ENCODE measurements around the gene ABCB1.

The ABCB1 gene

DNA sequence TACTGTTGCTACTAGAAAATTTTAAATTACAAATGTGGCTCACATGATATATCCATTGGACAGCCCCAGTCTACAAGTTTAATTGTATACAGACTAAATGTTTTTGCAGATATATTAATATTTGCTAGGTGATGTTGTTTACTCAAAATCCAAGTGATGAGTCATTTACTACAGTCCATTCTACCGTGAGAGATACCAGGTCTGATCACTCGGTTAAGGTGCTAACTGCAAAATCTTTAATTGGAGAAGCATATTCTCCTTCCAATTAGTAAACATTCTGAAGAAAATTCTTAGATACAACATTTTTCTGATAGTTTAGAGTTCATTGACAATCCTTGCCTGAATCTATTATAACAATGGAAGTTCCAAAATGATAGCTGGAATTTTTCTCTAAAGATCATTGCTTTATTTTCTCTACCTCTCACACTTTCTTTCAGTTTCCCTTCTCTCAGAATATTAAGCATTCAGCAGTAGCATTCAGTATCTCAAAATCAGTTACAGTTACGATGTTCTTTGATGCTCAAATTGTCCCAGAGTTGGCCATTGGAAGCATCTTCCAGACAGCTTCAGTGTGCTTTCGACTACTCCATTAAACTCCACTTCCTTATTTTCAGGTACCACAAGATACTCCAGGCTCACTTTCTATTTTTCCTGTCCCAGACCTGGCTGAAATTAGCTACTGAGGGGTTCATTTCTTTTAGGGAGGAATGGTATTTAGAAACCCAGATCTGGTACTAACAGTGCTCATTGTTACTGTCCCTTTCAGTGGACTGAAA, 2.3 kb downstream of the ABCB1 start:
- no peak for DNase-seq (ENCODE audit: low read depth)
- no peak overlapping the region for H3K4me3 ChIP-seq (ENCODE audit: control insufficient read depth, low read depth, low read length)

GRCh38 chr7:87596696-87597095, 4.0 kb downstream of the ABCB1 start:
- H3K4me3 ChIP-seq (ENCODE audit: control insufficient read depth, low read depth, low read length) = no peak overlapping the region
- no peak for DNase-seq (ENCODE audit: low read depth)
- TF ChIP-seq, protein P1, sequence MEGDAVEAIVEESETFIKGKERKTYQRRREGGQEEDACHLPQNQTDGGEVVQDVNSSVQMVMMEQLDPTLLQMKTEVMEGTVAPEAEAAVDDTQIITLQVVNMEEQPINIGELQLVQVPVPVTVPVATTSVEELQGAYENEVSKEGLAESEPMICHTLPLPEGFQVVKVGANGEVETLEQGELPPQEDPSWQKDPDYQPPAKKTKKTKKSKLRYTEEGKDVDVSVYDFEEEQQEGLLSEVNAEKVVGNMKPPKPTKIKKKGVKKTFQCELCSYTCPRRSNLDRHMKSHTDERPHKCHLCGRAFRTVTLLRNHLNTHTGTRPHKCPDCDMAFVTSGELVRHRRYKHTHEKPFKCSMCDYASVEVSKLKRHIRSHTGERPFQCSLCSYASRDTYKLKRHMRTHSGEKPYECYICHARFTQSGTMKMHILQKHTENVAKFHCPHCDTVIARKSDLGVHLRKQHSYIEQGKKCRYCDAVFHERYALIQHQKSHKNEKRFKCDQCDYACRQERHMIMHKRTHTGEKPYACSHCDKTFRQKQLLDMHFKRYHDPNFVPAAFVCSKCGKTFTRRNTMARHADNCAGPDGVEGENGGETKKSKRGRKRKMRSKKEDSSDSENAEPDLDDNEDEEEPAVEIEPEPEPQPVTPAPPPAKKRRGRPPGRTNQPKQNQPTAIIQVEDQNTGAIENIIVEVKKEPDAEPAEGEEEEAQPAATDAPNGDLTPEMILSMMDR (conservative IDR thresholded peaks at IDR 0.05; ENCODE audit: control insufficient read depth, insufficient read depth, low read depth, low read length) = no peak

More for the DNA sequence above, 2.3 kb downstream of the ABCB1 start:
- TF ChIP-seq, protein P1 (conservative IDR thresholded peaks at IDR 0.05; ENCODE audit: control insufficient read depth, insufficient read depth, low read depth, low read length) = no peak

- TF ChIP-seq, protein P1 (conservative IDR thresholded peaks at IDR 0.05; ENCODE audit: control insufficient read depth, insufficient read depth, low read depth, low read length) = no peak
- no peak overlapping the region for H3K4me3 ChIP-seq (ENCODE audit: control insufficient read depth, low read depth, low read length)
- DNase-seq (ENCODE audit: low read depth) = no peak
Observed at GRCh38 chr7:87596136-87596535, 4.5 kb downstream of the ABCB1 start.

- TF ChIP-seq, protein P1 (conservative IDR thresholded peaks at IDR 0.05; ENCODE audit: control insufficient read depth, insufficient read depth, low read depth, low read length) = no peak
- no peak for DNase-seq (ENCODE audit: low read depth)
- H3K4me3 ChIP-seq (ENCODE audit: control insufficient read depth, low read depth, low read length) = no peak overlapping the region
Observed at GRCh38 chr7:87592300-87592699, 8.4 kb downstream of the ABCB1 start.

DNA sequence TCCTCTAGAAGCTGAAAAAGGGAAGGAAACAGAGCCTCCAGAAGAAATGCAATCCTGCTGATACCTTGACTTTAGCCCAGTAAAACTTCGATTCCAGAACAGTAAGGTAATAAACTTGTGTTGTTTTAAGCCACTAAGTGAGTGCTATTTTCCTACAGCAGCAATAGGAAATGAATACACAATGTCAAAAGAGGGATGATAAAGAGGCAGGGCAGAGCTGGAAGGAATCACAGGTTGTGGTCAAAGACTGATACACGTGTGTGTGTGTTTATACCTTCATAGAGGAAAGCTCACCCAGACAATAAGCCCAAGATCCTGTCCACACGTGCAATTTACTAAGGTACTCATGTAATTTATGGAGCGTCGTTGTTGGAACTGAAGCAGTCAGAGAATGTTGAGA, 9.5 kb downstream of the ABCB1 start:
- TF ChIP-seq, protein P1 (conservative IDR thresholded peaks at IDR 0.05; ENCODE audit: control insufficient read depth, insufficient read depth, low read depth, low read length) = no peak
- no peak overlapping the region for H3K4me3 ChIP-seq (ENCODE audit: control insufficient read depth, low read depth, low read length)
- DNase-seq (ENCODE audit: low read depth) = no peak

GRCh38 chr7:87590578-87590977, 10.1 kb downstream of the ABCB1 start:
- H3K4me3 ChIP-seq (ENCODE audit: control insufficient read depth, low read depth, low read length) = no peak overlapping the region
- TF ChIP-seq, protein P1 (conservative IDR thresholded peaks at IDR 0.05; ENCODE audit: control insufficient read depth, insufficient read depth, low read depth, low read length) = no peak
- DNase-seq (ENCODE audit: low read depth) = no peak
